Common myeloid progenitor, CD34-positive (primary cell): ENCODE measurements around the gene PHLPP1.

Source experiments
- CTCF ChIA-PET: fragments of 350-600 bp; sonication (Branson Sonifier 250); formaldehyde crosslinking; loops from one replicate; lab custom pipeline; 2021; ENCODE audit warnings: antibody characterized with exemption; lab: Charles Lee
- POLR2A ChIA-PET: fragments of 350-600 bp; sonication (Branson Sonifier 250); formaldehyde crosslinking; loops from one replicate; lab custom pipeline; 2021; ENCODE audit warnings: antibody characterized with exemption; lab: Charles Lee
- DNase-seq, 3 donors: peaks; one replicate each; pipeline versions ENCODE4 v3.0.0 to v3.0.0-alpha.2; 2013
- H3K27ac ChIP-seq, 2 experiments: 1 replicate in 1 of 2; 2 replicates in 1 of 2; pipeline ENCODE4 v1.7.0; 2013; ENCODE audit warnings: inconsistent platforms in 2 of 2, low read length in 2 of 2, mild to moderate bottlenecking in 2 of 2, low read depth in 1 of 2, moderate library complexity in 1 of 2; ENCODE audit not compliant: severe bottlenecking in 2 of 2, insufficient read depth in 1 of 2, poor library complexity in 1 of 2
- H3K27me3 ChIP-seq, 5 experiments: replicated peaks in 2 of 5; 1 replicate in 3 of 5; 2 replicates in 2 of 5; pipeline versions ENCODE4 v1.6.1 to v1.7.0; 2013; ENCODE audit warnings: low read length in 4 of 5, mild to moderate bottlenecking in 2 of 5, moderate library complexity in 2 of 5, inconsistent platforms in 1 of 5; ENCODE audit not compliant: insufficient read depth in 5 of 5, control insufficient read depth in 4 of 5
- H3K36me3 ChIP-seq, 4 experiments: 1 replicate in 2 of 4; 2 replicates in 2 of 4; pipeline versions ENCODE4 v1.6.1 to v1.7.0; 2013; ENCODE audit warnings: low read length in 3 of 4, control low read depth in 1 of 4, mild to moderate bottlenecking in 1 of 4; ENCODE audit not compliant: control insufficient read depth in 4 of 4, insufficient read depth in 4 of 4
- H3K4me1 ChIP-seq, 4 experiments: 1 replicate in 3 of 4; 2 replicates in 1 of 4; pipeline versions ENCODE4 v1.6.1 to v1.7.1; 2013; ENCODE audit warnings: low read length in 3 of 4, mild to moderate bottlenecking in 3 of 4, control low read depth in 1 of 4, inconsistent platforms in 1 of 4, moderate library complexity in 1 of 4; ENCODE audit not compliant: control insufficient read depth in 4 of 4, insufficient read depth in 4 of 4; ENCODE audit errors: control extremely low read depth in 1 of 4
- H3K4me3 ChIP-seq, 7 experiments: 1 replicate in 4 of 7; 2 replicates in 3 of 7; pipeline versions ENCODE4 v1.5.1 to v1.7.0; 2013; ENCODE audit warnings: mild to moderate bottlenecking in 7 of 7, low read length in 6 of 7, moderate library complexity in 6 of 7, inconsistent platforms in 2 of 7, low read depth in 2 of 7, control low read depth in 1 of 7; ENCODE audit not compliant: insufficient read depth in 4 of 7, control insufficient read depth in 1 of 7; ENCODE audit errors: extremely low read depth in 1 of 7
- H3K9me3 ChIP-seq, 5 experiments: 1 replicate in 4 of 5; 2 replicates in 1 of 5; pipeline versions ENCODE4 v1.6.1 to v1.7.1; 2013; ENCODE audit warnings: low read length in 4 of 5, mild to moderate bottlenecking in 2 of 5, inconsistent platforms in 1 of 5, low read depth in 1 of 5, moderate library complexity in 1 of 5; ENCODE audit not compliant: control insufficient read depth in 4 of 5, insufficient read depth in 2 of 5; ENCODE audit errors: control extremely low read depth in 1 of 5
- WGBS: methylation state at CpG from one replicate; pipeline ENCODE4 v1.1.5; 2013; ENCODE audit not compliant: insufficient coverage; 5-methylcytosine and 5-hydroxymethylcytosine counted together

Gene PHLPP1

DNA sequence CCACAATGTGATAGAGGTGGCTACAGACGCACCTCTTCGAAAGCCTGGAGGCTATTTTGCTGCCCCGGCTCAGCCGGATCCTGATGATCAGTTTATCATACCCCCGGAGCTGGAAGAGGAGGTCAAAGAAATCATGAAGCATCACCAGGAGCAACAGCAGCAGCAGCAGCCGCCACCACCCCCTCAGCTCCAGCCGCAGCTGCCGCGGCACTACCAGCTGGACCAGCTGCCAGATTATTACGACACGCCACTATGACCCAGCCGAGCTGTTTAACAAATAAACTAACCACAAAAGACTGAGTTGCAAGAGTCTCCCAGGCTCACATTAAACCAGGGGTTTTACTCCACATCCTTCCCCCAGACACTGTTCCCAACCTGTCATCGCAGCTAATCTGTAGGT, 263.8 kb downstream of the PHLPP1 start:
- no peaks in the 10 kb centered on the region for H3K9me3 ChIP-seq
- CTCF ChIA-PET, result interaction anchor here (3.1 to 4.0 kb wide), 2 partner anchors 15 to 392 kb away, joined by 6 to 34 read pairs; no protein-coding TSS in a partner anchor
- H3K27me3 ChIP-seq, result no peaks in the 10 kb centered on the region
- 86% methylated on average over 12 of the region's 13 CpGs for WGBS
- H3K36me3 ChIP-seq, result peaks cover 12 to 51% (median 29%) of the 10 kb centered on the region in 4 experiments
- H3K4me3 ChIP-seq, result no peak overlapping the region
- POLR2A ChIA-PET, result no interaction called here
- H3K27ac ChIP-seq, result no peak overlapping the region
- H3K4me1 ChIP-seq, result peaks cover 0 to 8% (median 4%) of the 10 kb centered on the region in 4 experiments
- peak; percentile 15 to 68 (median 60) for DNase-seq

DNA sequence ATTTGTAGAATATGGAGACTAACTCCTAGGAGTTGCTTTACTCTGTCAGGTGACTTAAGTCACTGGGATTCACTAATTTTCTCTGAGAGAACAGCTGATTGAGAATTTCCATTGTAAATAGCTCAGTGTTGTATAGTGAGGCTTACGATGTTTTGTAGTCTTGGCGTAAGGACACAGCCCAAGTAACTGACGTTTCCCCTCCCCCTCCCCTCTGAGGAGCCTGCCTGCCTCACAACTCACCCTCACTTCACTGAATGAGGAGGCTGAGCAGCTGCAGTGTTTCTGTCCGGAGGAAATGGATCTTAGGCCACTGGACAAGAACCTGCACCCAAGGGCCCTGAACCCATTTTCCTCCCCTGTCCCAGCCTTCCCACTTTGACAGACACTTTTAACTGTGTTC, 264.6 kb downstream of the PHLPP1 start:
- H3K4me1 ChIP-seq, result peaks cover 0 to 8% (median 4%) of the 10 kb centered on the region in 4 experiments
- H3K9me3 ChIP-seq, result no peaks in the 10 kb centered on the region
- CTCF ChIA-PET, result interaction anchor here (0.7 to 4.0 kb wide), 5 partner anchors 12 to 393 kb away, joined by 3 to 34 read pairs (median 6); no protein-coding TSS in a partner anchor
- 100% methylated on average over 3 of the region's 4 CpGs for WGBS
- no peaks in the 10 kb centered on the region for H3K27me3 ChIP-seq
- no peak overlapping the region for H3K27ac ChIP-seq
- POLR2A ChIA-PET, result no interaction called here
- no peak for DNase-seq
- peaks cover 12 to 49% (median 27%) of the 10 kb centered on the region in 4 experiments for H3K36me3 ChIP-seq
- no peak overlapping the region for H3K4me3 ChIP-seq

DNA sequence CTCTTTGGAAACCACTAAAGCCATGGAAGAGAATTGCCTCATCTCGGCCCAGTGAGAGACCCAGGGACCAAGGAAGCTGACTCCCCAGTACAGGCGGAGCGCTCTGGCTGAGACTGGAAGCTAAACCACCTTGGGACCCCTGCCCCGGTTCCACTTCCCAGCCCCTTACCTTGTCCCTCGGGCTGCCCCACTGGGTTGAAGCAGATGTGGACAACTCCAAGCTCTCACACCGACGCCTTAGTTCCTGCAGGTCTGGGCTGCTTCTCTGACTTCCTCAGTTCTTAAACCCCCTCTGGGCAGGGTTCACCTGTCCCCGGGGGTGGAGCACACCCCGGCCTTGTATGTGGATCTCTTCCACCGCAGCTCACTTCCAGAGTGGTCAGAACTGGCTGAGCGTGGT, 266.2 kb downstream of the PHLPP1 start:
- POLR2A ChIA-PET, result no interaction called here
- no peaks in the 10 kb centered on the region for H3K9me3 ChIP-seq
- 97% methylated on average over 10 of the region's 11 CpGs for WGBS
- peaks cover 0 to 8% (median 4%) of the 10 kb centered on the region in 4 experiments for H3K4me1 ChIP-seq
- H3K27me3 ChIP-seq, result no peaks in the 10 kb centered on the region
- CTCF ChIA-PET, result interaction anchor here (0.7 to 4.0 kb wide), 21 partner anchors 8 to 799 kb away, joined by 3 to 34 read pairs (median 5); partner anchors contain the start of gene PHLPP1
- peaks cover 7 to 35% (median 16%) of the 10 kb centered on the region in 4 experiments for H3K36me3 ChIP-seq
- no peak overlapping the region for H3K4me3 ChIP-seq
- H3K27ac ChIP-seq, result no peak overlapping the region
- DNase-seq, result no peak

DNA sequence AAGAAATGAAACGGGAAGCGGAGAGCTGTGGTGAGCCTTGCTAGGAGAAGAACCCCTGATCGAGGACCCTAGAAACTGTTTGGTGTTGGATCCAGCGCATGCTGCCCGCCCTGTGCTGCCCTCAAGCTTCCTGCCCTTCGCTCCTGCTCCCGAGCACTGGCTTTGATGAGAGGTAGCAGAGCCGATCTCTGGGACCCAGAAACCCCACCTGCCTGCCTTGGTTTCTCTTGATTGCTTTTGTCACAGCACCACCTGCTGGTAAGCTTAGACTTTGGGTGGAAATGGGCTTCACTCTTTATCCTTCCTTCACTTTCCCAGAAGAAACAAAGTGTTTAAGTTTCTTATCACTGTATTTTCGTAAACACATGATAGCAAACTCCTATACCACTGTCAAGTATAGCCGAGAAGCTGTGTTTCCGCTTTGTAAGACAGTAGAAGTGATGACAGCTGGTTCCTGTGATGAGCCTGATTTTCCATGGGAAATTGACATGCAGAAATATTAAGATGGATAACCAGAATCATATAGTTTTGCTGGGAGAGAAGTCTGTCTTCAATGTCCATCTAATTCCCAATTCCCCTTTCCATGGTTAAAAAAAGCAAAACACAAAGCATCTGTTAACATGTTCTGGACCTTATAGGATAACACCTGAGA, 267.4 kb downstream of the PHLPP1 start:
- POLR2A ChIA-PET, result no interaction called here
- Histone ChIP-seq H3K36me3 (peaks cover 7 to 27% (median 12%) of the 10 kb centered on the region in 4 experiments), H3K4me3 (peak overlapping the region in 5 of 7 experiments; percentile 21 to 70 (median 58)), H3K9me3 (no peaks in the 10 kb centered on the region), H3K27ac (no peak overlapping the region), H3K27me3 (no peaks in the 10 kb centered on the region), H3K4me1 (peaks cover 0 to 8% (median 4%) of the 10 kb centered on the region in 4 experiments)
- WGBS, result 18% methylated on average over 6 of the region's 11 CpGs
- peak; percentile 43 to 53 (median 48) for DNase-seq
- CTCF ChIA-PET, result interaction anchor here (0.6 to 4.0 kb wide), 26 partner anchors 9 to 800 kb away, joined by 3 to 34 read pairs (median 4); partner anchors contain the start of gene PHLPP1

DNA sequence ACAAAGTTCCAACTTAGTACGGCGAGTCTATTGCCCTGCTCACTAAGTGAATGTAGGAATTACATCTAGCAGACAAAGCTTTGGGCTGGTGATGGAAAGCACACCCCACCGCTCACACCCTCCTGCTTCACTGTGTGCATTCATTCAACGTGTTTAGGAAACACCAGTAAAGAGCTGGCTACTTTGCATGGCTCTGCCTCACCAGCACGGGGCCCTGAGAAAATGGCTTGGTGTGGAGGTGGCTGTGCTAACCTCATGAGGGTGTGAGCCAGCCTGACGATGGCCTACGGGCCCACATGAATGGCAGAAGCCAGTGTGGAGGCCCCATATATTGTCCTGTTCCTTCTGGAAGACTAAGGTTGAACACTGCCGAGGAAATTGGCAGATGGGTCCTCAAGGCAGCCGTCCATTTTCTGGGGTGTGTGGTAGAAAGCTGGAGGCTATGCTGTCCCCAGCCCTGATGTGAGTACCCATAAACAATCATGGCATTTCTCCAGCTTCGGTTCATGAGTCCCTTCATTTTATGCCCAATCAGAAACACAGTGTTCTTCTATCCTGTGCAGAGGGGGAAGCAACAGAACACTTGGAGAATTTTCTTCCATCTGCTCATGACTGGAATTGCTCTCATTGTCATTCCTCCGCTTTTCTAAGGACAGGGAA, 269.4 kb downstream of the PHLPP1 start:
- Histone ChIP-seq H3K27ac (no peak overlapping the region), H3K4me1 (peaks cover 0 to 5% (median 4%) of the 10 kb centered on the region in 4 experiments), H3K27me3 (no peaks in the 10 kb centered on the region), H3K36me3 (peaks cover 0 to 7% (median 3%) of the 10 kb centered on the region in 4 experiments), H3K4me3 (no peak overlapping the region), H3K9me3 (peaks cover 0 to 2% (median 0%) of the 10 kb centered on the region in 5 experiments)
- POLR2A ChIA-PET, result no interaction called here
- WGBS, result 89% methylated on average over 8 of the region's 11 CpGs
- no peak for DNase-seq
- CTCF ChIA-PET, result interaction anchor here (1.1 to 1.8 kb wide), 4 partner anchors 15 to 401 kb away, joined by 4 to 6 read pairs (median 4); no protein-coding TSS in a partner anchor

GRCh38 chr18:62986490-62986889, 271.1 kb downstream of the PHLPP1 start:
- CTCF ChIA-PET, result no interaction called here
- Histone ChIP-seq H3K27ac (no peak overlapping the region), H3K27me3 (no peaks in the 10 kb centered on the region), H3K36me3 (no peaks in the 10 kb centered on the region), H3K4me3 (no peak overlapping the region), H3K9me3 (peaks cover 0 to 2% (median 0%) of the 10 kb centered on the region in 5 experiments), H3K4me1 (peaks cover 0 to 5% (median 4%) of the 10 kb centered on the region in 4 experiments)
- POLR2A ChIA-PET, result no interaction called here
- no peak for DNase-seq
- WGBS, result 93% methylated on average over 2 of the region's 2 CpGs
